A673 (cell line): Measurements from ENCODE around the gene TACC2. TPM values are rescaled to one million over a fixed set of nuclear protein-coding genes. Genes with fewer than 3 reads are reported as not detected.

Experiments used
- BruUV-seq: library from RNA; stranded (reverse); fragments of 400-500 nt; replicated peaks from 2 replicates; lab custom pipeline; 2021; lab: Mats Ljungman, UMichigan
- CTCF ChIA-PET: fragments of 300-600 bp; sonication (Branson Sonifier 250); formaldehyde crosslinking; loops from one replicate; lab custom pipeline; 2022; ENCODE audit warnings: antibody characterized with exemption; lab: Charles Lee
- POLR2A ChIA-PET: fragments of 300-600 bp; sonication (Branson Sonifier 250); formaldehyde crosslinking; loops from one replicate; lab custom pipeline; 2022; ENCODE audit warnings: antibody characterized with exemption; ENCODE audit not compliant: low non-redundant PET; lab: Charles Lee
- DNase-seq: peaks from one replicate; pipeline ENCODE4 v3.0.0-alpha.2; 2015; ENCODE audit warnings: low spot score
- H3K27ac ChIP-seq: fragments of 200-600 bp; sonication (generic); 2 replicates; pipeline ENCODE4 v1.5.1; 2016; ENCODE audit warnings: mixed run types, low read depth, mild to moderate bottlenecking, mixed read lengths, antibody characterized with exemption, low read length; ENCODE audit not compliant: poor library complexity, severe bottlenecking
- H3K27me3 ChIP-seq: fragments of 200-600 bp; sonication (generic); replicated peaks from 2 replicates; pipeline ENCODE4 v1.6.1; 2017; ENCODE audit warnings: mixed run types, low read depth, mild to moderate bottlenecking, mixed read lengths, antibody characterized with exemption, low read length; ENCODE audit not compliant: insufficient read depth, poor library complexity
- H3K36me3 ChIP-seq: fragments of 200-600 bp; sonication (generic); 2 replicates; pipeline ENCODE4 v1.6.1; 2016; ENCODE audit warnings: mixed run types, mild to moderate bottlenecking, mixed read lengths, antibody characterized with exemption, low read length; ENCODE audit not compliant: insufficient read depth, poor library complexity, severe bottlenecking
- H3K4me1 ChIP-seq: fragments of 200-600 bp; sonication (generic); 2 replicates; pipeline ENCODE4 v1.6.1; 2017; ENCODE audit warnings: mixed run types, mild to moderate bottlenecking, mixed read lengths, antibody characterized with exemption, low read length; ENCODE audit not compliant: insufficient read depth, poor library complexity, severe bottlenecking
- H3K4me3 ChIP-seq: fragments of 200-600 bp; sonication (generic); 2 replicates; pipeline ENCODE4 v1.5.1; 2016; ENCODE audit warnings: low read depth, mixed run types, mild to moderate bottlenecking, mixed read lengths, low read length; ENCODE audit not compliant: poor library complexity, severe bottlenecking
- H3K9me3 ChIP-seq: fragments of 200-600 bp; sonication (generic); 2 replicates; pipeline ENCODE4 v1.6.1; 2016; ENCODE audit warnings: mixed run types, low read depth, mild to moderate bottlenecking, mixed read lengths, antibody characterized with exemption, low read length; ENCODE audit not compliant: poor library complexity, severe bottlenecking
- EZH2 ChIP-seq: fragments of 200-600 bp; sonication (generic); IDR thresholded peaks from 2 replicates; pipeline ENCODE4 v1.6.1; 2017; ENCODE audit warnings: borderline replicate concordance, low read depth, mild to moderate bottlenecking, mixed read lengths, antibody characterized with exemption, low read length; ENCODE audit not compliant: poor library complexity, severe bottlenecking
- intact Hi-C: fragments of 100-400 bp; cut with micrococcal nuclease; formaldehyde crosslinking; loops from one replicate; pipeline ENCODE4 v1.10.0; 2022; ENCODE audit not compliant: unreplicated experiment
- total RNA-seq: library from RNA; stranded (reverse); gene quantifications from 2 replicates; pipeline ENCODE4 v1.2.3, GENCODE V29; 2021
- TF ChIP-seq, protein P1 (sequence below): fragments of 300-800, 200-600 bp; sonication (generic); conservative IDR thresholded peaks from 2 replicates; pipeline ENCODE4 v1.5.1; 2017; ENCODE audit warnings: low read depth, mild to moderate bottlenecking, antibody characterized with exemption, low read length, moderate library complexity, mixed read lengths

The TACC2 gene
- total RNA-seq, 1 experiment from 2014 or later: 0.62 TPM

DNA sequence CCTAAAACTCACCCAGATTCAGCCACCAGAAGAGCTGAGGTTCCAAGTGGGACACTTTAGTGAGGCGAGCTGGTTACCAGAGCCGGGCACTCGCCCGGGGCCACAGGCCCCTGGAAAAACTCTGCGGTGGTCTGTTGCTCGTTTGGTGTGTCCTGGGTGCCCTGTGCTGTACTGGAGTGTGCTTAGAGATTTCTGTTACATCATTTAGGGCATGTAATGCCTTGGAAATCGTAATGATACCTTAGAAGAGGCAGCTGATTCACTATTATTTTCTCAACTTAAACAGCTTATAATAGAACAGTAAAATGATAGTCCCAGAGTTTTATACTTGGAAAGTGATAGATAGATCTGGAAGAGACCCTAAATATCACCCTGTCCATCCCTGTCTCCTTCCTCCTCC lies 233.7 kb downstream of the TACC2 start:
- no TSS peak for BruUV-seq
- Histone ChIP-seq H3K27ac (no peak overlapping the region), H3K4me3 (no peak overlapping the region), H3K4me1 (no peaks in the 10 kb centered on the region), H3K27me3 (peaks cover 45% of the 10 kb centered on the region), H3K9me3 (no peaks in the 10 kb centered on the region), H3K36me3 (no peaks in the 10 kb centered on the region)
- intact Hi-C loops: no loop called here
- no peak for TF ChIP-seq EZH2
- TF ChIP-seq, protein P1, sequence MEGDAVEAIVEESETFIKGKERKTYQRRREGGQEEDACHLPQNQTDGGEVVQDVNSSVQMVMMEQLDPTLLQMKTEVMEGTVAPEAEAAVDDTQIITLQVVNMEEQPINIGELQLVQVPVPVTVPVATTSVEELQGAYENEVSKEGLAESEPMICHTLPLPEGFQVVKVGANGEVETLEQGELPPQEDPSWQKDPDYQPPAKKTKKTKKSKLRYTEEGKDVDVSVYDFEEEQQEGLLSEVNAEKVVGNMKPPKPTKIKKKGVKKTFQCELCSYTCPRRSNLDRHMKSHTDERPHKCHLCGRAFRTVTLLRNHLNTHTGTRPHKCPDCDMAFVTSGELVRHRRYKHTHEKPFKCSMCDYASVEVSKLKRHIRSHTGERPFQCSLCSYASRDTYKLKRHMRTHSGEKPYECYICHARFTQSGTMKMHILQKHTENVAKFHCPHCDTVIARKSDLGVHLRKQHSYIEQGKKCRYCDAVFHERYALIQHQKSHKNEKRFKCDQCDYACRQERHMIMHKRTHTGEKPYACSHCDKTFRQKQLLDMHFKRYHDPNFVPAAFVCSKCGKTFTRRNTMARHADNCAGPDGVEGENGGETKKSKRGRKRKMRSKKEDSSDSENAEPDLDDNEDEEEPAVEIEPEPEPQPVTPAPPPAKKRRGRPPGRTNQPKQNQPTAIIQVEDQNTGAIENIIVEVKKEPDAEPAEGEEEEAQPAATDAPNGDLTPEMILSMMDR: no peak
- ChIA-PET POLR2A (no interaction called here), CTCF (interaction anchor here (0.7 kb wide), 1 partner anchor 430 kb away, joined by 9 read pairs; no protein-coding TSS in a partner anchor)
- no peak for DNase-seq

DNA sequence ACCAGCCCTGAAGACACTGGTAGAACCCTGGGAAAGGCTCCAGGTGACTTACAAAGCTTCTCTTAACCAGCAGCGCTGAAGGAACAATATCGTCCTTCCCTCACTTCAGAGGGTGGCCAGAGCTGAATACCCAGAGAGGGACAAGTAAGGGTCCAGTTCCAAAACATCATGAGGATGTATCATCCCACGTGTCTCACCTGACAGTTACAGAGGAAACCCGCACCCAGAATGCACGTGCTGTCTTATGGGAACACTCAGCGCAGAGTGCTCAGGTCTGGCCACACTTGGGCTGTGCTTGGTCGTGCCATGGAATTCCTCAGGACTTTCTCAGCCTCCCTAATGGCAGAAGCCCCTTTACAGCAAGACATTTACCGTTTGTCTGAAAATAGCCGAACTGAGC lies 235.2 kb downstream of the TACC2 start:
- no peaks in the 10 kb centered on the region for H3K36me3 ChIP-seq
- H3K4me3 ChIP-seq: no peak overlapping the region
- DNase-seq: no peak
- H3K27me3 ChIP-seq: peaks cover 45% of the 10 kb centered on the region
- no peaks in the 10 kb centered on the region for H3K9me3 ChIP-seq
- ChIA-PET POLR2A (no interaction called here), CTCF (no interaction called here)
- H3K27ac ChIP-seq: no peak overlapping the region
- BruUV-seq: no TSS peak
- H3K4me1 ChIP-seq: no peaks in the 10 kb centered on the region
- TF ChIP-seq EZH2: no peak
- intact Hi-C loops: no loop called here

DNA sequence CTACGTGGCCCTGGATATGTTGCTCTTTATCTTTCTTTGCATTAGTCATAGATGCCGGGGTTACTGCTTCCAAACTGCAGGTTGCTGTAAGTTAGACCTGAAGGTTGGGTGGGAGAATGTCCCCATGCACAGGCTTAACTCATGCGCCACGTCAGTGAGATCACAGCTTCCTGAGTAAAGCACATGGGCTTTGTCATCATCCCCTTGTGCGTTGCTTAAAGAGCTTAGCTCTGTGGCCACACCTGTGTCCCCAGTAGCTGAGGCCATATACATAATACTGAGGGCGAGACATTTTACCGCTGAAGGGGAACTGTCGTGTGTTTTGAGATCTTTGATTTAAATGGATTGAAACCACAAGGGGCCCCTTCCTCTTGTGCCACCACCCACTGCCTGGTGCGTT lies 236.4 kb downstream of the TACC2 start:
- BruUV-seq: no TSS peak
- Histone ChIP-seq H3K9me3 (no peaks in the 10 kb centered on the region), H3K4me3 (no peak overlapping the region), H3K4me1 (no peaks in the 10 kb centered on the region), H3K27me3 (peaks cover 45% of the 10 kb centered on the region), H3K27ac (no peak overlapping the region), H3K36me3 (no peaks in the 10 kb centered on the region)
- no peak for DNase-seq
- CTCF ChIA-PET: no interaction called here
- intact Hi-C loops: no loop called here
- TF ChIP-seq, protein P1: no peak
- no peak for TF ChIP-seq EZH2
- POLR2A ChIA-PET: no interaction called here

DNA sequence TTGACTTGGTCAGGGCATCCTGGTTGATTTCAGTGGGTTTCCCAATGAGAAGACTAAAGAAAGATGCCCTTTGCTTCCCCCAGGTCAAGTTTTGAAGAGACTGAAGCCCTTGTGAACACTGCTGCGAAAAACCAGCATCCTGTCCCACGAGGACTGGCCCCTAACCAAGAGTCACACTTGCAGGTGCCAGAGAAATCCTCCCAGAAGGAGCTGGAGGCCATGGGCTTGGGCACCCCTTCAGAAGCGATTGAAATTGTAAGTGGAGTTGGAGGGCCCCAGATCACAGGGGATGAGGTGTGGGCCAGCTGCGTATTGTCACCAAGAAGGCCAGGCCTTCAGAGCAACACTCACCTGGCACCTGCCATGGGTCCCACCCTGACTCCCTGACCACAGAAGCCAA lies 238.8 kb downstream of the TACC2 start:
- BruUV-seq: no TSS peak
- H3K36me3 ChIP-seq: no peaks in the 10 kb centered on the region
- no peak for TF ChIP-seq EZH2
- TF ChIP-seq, protein P1: no peak
- DNase-seq: no peak
- POLR2A ChIA-PET: no interaction called here
- no peak overlapping the region for H3K27ac ChIP-seq
- H3K4me1 ChIP-seq: no peaks in the 10 kb centered on the region
- CTCF ChIA-PET: no interaction called here
- H3K27me3 ChIP-seq: peaks cover 27% of the 10 kb centered on the region
- H3K4me3 ChIP-seq: no peak overlapping the region
- H3K9me3 ChIP-seq: no peaks in the 10 kb centered on the region
- intact Hi-C loops: no loop called here
